ENCODE data around the gene SUPT3H.

Gene SUPT3H

DNA sequence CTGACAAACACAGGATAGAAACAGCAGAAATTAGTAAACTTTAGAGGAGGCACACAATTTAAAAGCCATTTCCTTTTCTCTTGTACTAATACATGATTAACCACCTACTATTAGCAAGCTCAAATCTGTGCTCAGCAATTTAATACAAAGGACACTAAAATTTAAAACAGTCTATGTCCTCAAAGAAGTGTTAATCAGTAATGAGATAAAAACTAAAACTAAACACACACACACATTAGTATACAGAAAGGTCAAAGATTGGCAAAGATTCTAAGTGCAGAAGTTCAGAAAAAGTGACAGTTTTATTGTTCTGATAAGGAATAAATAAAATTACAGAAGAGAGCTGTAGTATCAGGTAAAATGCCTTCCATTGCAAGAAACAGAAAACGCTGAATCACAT lies 123.5 kb downstream of the SUPT3H start:
- Histone ChIP-seq H3K36me3 (ENCODE audit: control insufficient read depth, insufficient read depth, low read length) (no peaks in the 10 kb centered on the region), H3K4me1 (ENCODE audit: control insufficient read depth, insufficient read depth, low read length) (peaks cover 4% of the 10 kb centered on the region; the same call in 1 of the 2 replicates), H3K27me3 (ENCODE audit: control insufficient read depth, insufficient read depth, low read length) (no peaks in the 10 kb centered on the region), H3K4me3 (ENCODE audit: low read depth, low read length) (no peak overlapping the region), H3K27ac (ENCODE audit: low read depth, low read length) (no peak overlapping the region), H3K9ac (ENCODE audit: low read depth, low read length) (no peak overlapping the region), H3K9me3 (ENCODE audit: control insufficient read depth, insufficient read depth, low read length) (no peaks in the 10 kb centered on the region)

DNA sequence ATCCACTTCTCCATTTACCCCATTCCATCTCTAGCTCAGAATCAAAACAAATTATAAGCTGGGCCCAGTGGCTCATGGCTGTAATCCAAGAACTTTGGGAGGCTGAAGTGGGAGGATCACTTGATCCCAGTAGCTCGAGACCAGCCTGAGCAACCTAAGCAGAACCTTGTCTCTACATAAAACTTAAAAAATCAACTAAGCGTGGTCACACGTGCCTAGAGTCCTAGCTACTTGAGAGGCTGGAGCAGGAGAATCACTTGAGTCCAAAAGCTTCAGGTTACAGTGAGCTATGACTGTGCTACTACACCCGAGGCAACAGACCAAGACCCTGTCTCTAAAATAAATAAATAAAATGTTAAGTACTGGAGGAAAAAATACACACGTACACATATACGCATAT lies 124.3 kb downstream of the SUPT3H start:
- H3K9me3 ChIP-seq (ENCODE audit: control insufficient read depth, insufficient read depth, low read length), result no peaks in the 10 kb centered on the region
- no peak overlapping the region for H3K4me3 ChIP-seq (ENCODE audit: low read depth, low read length)
- no peak overlapping the region for H3K27ac ChIP-seq (ENCODE audit: low read depth, low read length)
- no peaks in the 10 kb centered on the region for H3K27me3 ChIP-seq (ENCODE audit: control insufficient read depth, insufficient read depth, low read length)
- H3K4me1 ChIP-seq (ENCODE audit: control insufficient read depth, insufficient read depth, low read length), result peaks cover 5% of the 10 kb centered on the region; the same call in 1 of the 2 replicates
- no peak overlapping the region for H3K9ac ChIP-seq (ENCODE audit: low read depth, low read length)
- no peaks in the 10 kb centered on the region for H3K36me3 ChIP-seq (ENCODE audit: control insufficient read depth, insufficient read depth, low read length)

DNA sequence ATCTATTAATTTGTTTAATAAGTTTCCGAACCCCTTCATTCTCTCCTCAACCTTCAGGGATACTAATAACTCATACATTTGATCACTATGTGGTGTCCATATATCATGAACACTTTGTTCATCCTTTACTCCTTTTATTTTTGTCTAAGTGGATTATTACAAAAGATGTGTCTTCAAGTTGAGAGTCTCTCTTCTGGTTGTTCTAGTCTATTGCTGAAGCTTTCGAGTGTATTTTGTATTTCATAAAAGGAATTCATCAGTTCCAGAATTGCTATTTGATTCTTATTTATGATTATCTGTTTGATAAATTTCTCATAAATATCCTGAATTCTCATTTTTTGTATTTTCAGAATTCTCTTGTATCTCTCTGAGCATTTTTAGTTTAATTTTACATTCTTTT lies 146.1 kb downstream of the SUPT3H start:
- Histone ChIP-seq H3K27me3 (ENCODE audit: control insufficient read depth, insufficient read depth, low read length) (no peaks in the 10 kb centered on the region), H3K36me3 (ENCODE audit: control insufficient read depth, insufficient read depth, low read length) (no peaks in the 10 kb centered on the region), H3K27ac (ENCODE audit: low read depth, low read length) (no peak overlapping the region), H3K4me1 (ENCODE audit: control insufficient read depth, insufficient read depth, low read length) (no peaks in the 10 kb centered on the region), H3K9me3 (ENCODE audit: control insufficient read depth, insufficient read depth, low read length) (no peaks in the 10 kb centered on the region), H3K9ac (ENCODE audit: low read depth, low read length) (no peak overlapping the region), H3K4me3 (ENCODE audit: low read depth, low read length) (no peak overlapping the region)

DNA sequence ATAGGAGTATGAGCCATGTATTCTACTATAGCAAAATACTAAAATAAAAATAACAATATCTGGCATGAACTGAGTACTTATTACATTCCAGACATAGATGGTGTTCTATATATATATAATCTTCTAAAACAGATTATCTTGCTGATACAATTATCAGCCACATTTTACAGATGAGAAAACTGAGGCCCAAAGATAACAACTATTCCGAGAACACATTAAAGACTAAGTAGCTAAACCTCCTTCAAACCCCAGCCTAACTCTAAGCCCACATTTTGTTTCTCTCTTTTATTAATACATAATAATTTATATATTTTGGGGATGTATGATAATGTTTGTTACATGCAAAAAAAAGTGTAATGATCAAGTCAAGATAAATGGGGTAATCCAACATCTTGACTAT lies 148.3 kb downstream of the SUPT3H start:
- Histone ChIP-seq H3K4me1 (ENCODE audit: control insufficient read depth, insufficient read depth, low read length) (no peaks in the 10 kb centered on the region), H3K4me3 (ENCODE audit: low read depth, low read length) (no peak overlapping the region), H3K27ac (ENCODE audit: low read depth, low read length) (no peak overlapping the region), H3K9ac (ENCODE audit: low read depth, low read length) (no peak overlapping the region), H3K36me3 (ENCODE audit: control insufficient read depth, insufficient read depth, low read length) (no peaks in the 10 kb centered on the region), H3K9me3 (ENCODE audit: control insufficient read depth, insufficient read depth, low read length) (no peaks in the 10 kb centered on the region), H3K27me3 (ENCODE audit: control insufficient read depth, insufficient read depth, low read length) (no peaks in the 10 kb centered on the region)

DNA sequence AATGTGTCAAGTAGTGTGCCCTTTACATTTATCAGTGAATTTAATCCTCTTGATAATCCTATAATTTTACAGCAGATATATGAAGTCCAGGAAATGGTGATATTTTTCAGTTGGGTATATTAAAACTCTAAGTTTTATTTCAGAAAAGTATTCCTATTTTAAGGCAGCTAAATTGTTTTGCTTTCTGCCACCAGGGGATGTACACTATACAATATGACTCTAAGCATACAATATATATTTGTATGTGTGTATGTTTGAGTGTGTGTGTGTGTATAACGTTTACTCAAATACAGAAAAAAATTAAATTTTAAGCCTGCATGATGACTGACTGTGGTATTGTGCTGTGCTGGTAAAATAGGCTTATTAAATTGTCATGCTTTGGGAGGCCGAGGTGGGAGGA lies 151.7 kb downstream of the SUPT3H start:
- H3K9me3 ChIP-seq (ENCODE audit: control insufficient read depth, insufficient read depth, low read length), result no peaks in the 10 kb centered on the region
- H3K9ac ChIP-seq (ENCODE audit: low read depth, low read length), result no peak overlapping the region
- no peak overlapping the region for H3K4me3 ChIP-seq (ENCODE audit: low read depth, low read length)
- no peaks in the 10 kb centered on the region for H3K36me3 ChIP-seq (ENCODE audit: control insufficient read depth, insufficient read depth, low read length)
- no peaks in the 10 kb centered on the region for H3K4me1 ChIP-seq (ENCODE audit: control insufficient read depth, insufficient read depth, low read length)
- H3K27me3 ChIP-seq (ENCODE audit: control insufficient read depth, insufficient read depth, low read length), result no peaks in the 10 kb centered on the region
- H3K27ac ChIP-seq (ENCODE audit: low read depth, low read length), result no peak overlapping the region

DNA sequence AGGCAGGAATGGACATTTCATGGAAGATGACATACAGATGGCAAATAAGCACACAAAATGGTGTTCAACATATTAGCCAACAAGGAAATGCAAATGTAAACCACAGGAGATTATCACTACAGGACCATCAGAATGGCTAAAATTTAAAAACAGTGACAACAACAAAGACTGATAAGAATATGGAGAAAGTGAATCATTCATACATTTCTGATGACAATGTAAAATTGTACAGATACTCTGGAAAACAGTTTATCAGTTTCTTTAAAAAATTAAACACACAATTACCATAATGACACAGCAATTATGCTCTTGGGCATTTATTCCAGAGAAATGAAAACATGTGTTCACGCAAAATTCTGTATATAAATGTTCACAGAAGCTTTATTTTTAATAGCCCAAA lies 155.4 kb downstream of the SUPT3H start:
- no peaks in the 10 kb centered on the region for H3K4me1 ChIP-seq (ENCODE audit: control insufficient read depth, insufficient read depth, low read length)
- no peaks in the 10 kb centered on the region for H3K9me3 ChIP-seq (ENCODE audit: control insufficient read depth, insufficient read depth, low read length)
- H3K27me3 ChIP-seq (ENCODE audit: control insufficient read depth, insufficient read depth, low read length), result no peaks in the 10 kb centered on the region
- H3K4me3 ChIP-seq (ENCODE audit: low read depth, low read length), result no peak overlapping the region
- no peak overlapping the region for H3K27ac ChIP-seq (ENCODE audit: low read depth, low read length)
- no peaks in the 10 kb centered on the region for H3K36me3 ChIP-seq (ENCODE audit: control insufficient read depth, insufficient read depth, low read length)
- no peak overlapping the region for H3K9ac ChIP-seq (ENCODE audit: low read depth, low read length)

DNA sequence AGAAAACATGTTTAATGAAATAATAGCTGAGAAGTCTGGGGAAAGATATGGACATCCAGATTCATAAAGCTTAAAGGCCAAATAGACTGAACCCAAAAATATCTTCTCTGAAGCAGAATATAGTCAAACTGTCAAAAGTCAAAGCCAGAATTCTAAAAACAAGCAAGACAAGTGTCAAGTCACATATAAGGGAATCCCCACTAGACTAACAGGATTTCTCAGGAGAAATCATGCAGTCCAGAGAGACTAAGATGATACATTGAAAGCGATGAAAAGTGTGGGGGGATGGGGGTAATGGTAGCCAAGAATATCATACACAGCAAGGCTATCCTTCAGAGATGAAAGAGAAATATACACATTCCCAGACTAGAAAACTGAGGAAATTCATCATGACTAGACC lies 162.0 kb downstream of the SUPT3H start:
- Histone ChIP-seq H3K9me3 (ENCODE audit: control insufficient read depth, insufficient read depth, low read length) (peaks cover 3% of the 10 kb centered on the region; the same call in 1 of the 2 replicates), H3K27me3 (ENCODE audit: control insufficient read depth, insufficient read depth, low read length) (no peaks in the 10 kb centered on the region), H3K4me1 (ENCODE audit: control insufficient read depth, insufficient read depth, low read length) (peaks cover 18% of the 10 kb centered on the region), H3K27ac (ENCODE audit: low read depth, low read length) (no peak overlapping the region), H3K36me3 (ENCODE audit: control insufficient read depth, insufficient read depth, low read length) (no peaks in the 10 kb centered on the region), H3K4me3 (ENCODE audit: low read depth, low read length) (no peak overlapping the region), H3K9ac (ENCODE audit: low read depth, low read length) (no peak overlapping the region)

DNA sequence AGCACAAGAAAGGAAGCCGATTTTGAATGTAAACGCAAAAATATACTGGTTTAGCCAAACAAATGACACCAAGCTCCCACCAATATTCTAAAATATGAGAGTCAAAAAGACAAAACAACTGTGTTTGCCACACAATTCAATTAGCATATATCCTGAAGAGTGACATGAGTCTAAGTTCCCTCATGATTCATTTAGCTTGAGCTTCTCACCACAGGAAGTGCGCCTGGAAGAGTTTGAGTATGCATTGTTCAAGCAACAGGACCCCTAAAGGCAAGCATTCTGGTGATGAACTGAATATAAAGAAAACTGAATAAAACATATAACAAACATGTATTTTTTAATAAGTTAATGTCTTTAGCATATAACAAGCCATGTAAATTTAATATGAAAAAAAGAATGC lies 164.8 kb downstream of the SUPT3H start:
- Histone ChIP-seq H3K36me3 (ENCODE audit: control insufficient read depth, insufficient read depth, low read length) (no peaks in the 10 kb centered on the region), H3K4me3 (ENCODE audit: low read depth, low read length) (no peak overlapping the region), H3K27me3 (ENCODE audit: control insufficient read depth, insufficient read depth, low read length) (no peaks in the 10 kb centered on the region), H3K4me1 (ENCODE audit: control insufficient read depth, insufficient read depth, low read length) (peaks cover 18% of the 10 kb centered on the region), H3K9ac (ENCODE audit: low read depth, low read length) (no peak overlapping the region), H3K27ac (ENCODE audit: low read depth, low read length) (peak overlapping the region; percentile 57), H3K9me3 (ENCODE audit: control insufficient read depth, insufficient read depth, low read length) (peaks cover 12% of the 10 kb centered on the region; the same call in 1 of the 2 replicates)

DNA sequence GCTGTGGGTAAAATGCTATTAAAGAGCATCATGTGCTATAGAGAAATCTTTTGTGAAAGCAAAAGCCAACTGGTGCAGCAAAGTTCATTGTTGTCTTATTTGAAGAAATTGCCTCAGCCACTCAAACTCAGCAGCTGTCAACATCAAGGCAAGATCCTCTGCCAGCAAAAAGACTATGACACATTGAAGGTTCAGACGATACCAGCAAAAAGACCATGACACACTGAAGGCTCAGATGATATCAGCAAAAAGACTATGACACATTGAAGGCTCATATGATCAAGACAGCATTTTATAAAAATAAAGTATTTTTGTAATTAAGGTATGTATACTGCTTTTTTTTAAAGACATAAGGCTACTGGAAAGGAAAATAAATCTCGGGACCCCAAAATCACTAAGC lies 168.0 kb downstream of the SUPT3H start:
- Histone ChIP-seq H3K4me1 (ENCODE audit: control insufficient read depth, insufficient read depth, low read length) (peaks cover 18% of the 10 kb centered on the region), H3K4me3 (ENCODE audit: low read depth, low read length) (no peak overlapping the region), H3K27ac (ENCODE audit: low read depth, low read length) (no peak overlapping the region), H3K36me3 (ENCODE audit: control insufficient read depth, insufficient read depth, low read length) (no peaks in the 10 kb centered on the region), H3K9ac (ENCODE audit: low read depth, low read length) (no peak overlapping the region), H3K9me3 (ENCODE audit: control insufficient read depth, insufficient read depth, low read length) (peaks cover 9% of the 10 kb centered on the region; the same call in 1 of the 2 replicates), H3K27me3 (ENCODE audit: control insufficient read depth, insufficient read depth, low read length) (no peaks in the 10 kb centered on the region)

DNA sequence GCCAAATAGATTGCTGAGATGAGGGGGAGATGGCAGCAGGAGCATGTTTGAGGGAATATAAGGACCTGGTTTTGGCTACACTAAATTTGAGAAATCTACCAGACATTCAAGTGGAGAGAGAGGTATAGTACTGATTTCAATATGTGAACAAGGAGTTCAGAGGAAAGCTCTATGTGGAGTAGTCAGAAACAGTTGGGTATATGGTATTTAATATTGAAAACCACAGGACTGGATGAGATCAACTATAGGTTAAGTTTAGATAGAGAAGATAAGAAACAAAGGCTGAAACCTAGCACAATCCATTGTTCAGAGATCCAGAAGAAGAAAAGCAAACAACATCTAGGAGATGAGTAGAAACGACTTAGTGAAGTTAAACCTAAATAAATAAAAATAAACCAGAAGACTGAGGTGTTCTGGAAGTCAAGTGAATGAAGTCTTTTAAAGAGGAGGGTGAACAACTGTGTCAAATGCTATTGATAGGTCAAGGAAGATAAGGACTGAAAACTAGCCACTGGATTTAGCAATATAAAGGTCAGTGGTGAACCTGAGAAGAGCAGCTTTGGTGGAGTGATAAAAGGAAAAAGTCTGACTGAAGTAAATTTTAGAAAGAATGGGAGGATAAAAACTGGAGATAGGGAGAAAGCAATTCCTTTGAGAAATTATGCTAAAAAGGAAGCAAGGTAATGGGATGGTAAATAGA lies 170.8 kb downstream of the SUPT3H start:
- no peak overlapping the region for H3K27ac ChIP-seq (ENCODE audit: low read depth, low read length)
- no peak overlapping the region for H3K4me3 ChIP-seq (ENCODE audit: low read depth, low read length)
- peaks cover 9% of the 10 kb centered on the region; the same call in 1 of the 2 replicates for H3K9me3 ChIP-seq (ENCODE audit: control insufficient read depth, insufficient read depth, low read length)
- H3K4me1 ChIP-seq (ENCODE audit: control insufficient read depth, insufficient read depth, low read length), result no peaks in the 10 kb centered on the region
- H3K36me3 ChIP-seq (ENCODE audit: control insufficient read depth, insufficient read depth, low read length), result no peaks in the 10 kb centered on the region
- no peak overlapping the region for H3K9ac ChIP-seq (ENCODE audit: low read depth, low read length)
- H3K27me3 ChIP-seq (ENCODE audit: control insufficient read depth, insufficient read depth, low read length), result no peaks in the 10 kb centered on the region

DNA sequence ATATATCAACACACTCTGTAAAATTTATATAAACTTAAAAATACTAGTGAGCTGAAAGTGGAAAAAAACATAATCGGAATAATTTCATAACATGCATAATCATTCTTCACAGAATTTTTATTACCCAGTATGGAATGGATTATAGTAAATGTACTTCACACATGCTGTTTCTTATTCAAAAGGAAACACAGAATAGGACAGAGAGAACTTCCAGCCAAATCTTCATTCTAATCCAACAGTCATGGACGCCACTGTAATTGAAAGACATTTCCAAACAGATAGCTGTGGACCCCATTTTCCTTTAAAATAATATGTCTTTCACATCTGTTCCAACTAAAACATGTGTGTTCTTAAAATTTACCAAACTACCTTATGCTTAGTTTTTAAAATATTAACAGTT lies 176.2 kb downstream of the SUPT3H start:
- no peaks in the 10 kb centered on the region for H3K9me3 ChIP-seq (ENCODE audit: control insufficient read depth, insufficient read depth, low read length)

More for the DNA sequence above, 176.2 kb downstream of the SUPT3H start:
- Histone ChIP-seq H3K27me3 (ENCODE audit: control insufficient read depth, insufficient read depth, low read length) (no peaks in the 10 kb centered on the region), H3K4me1 (ENCODE audit: control insufficient read depth, insufficient read depth, low read length) (peaks cover 12% of the 10 kb centered on the region; the same call in 1 of the 2 replicates), H3K36me3 (ENCODE audit: control insufficient read depth, insufficient read depth, low read length) (no peaks in the 10 kb centered on the region), H3K9ac (ENCODE audit: low read depth, low read length) (no peak overlapping the region), H3K27ac (ENCODE audit: low read depth, low read length) (no peak overlapping the region), H3K4me3 (ENCODE audit: low read depth, low read length) (no peak overlapping the region)

Data from HUES48 (cell line).